HG03442 (cell line): ENCODE data around the gene CIP2A.

Source experiments
- ATAC-seq: cut with Tn5 transposase; IDR thresholded peaks from one replicate; pipeline ENCODE4 v1.9.1; 2021; ENCODE audit warnings: mild to moderate bottlenecking, moderate library complexity; ENCODE audit not compliant: unreplicated experiment

Gene CIP2A

DNA sequence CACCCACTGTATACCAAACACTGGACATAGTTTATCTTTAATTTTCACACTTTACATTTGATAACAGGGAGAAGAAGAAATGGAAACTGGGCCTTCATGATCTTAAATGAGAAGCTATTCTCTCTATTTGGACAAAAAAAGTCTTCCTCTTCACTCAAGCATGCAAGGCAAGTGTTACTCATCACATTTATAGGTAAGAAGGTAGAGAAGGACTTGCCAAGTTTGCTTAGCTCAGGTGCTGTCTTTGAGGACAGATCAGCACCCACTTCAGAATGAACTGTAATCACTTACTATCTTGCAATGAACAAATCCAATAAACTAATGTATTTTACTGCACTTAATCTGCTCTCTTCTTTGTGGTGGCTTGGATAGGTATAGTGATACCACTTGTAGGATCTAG, 77.7 kb downstream of the CIP2A start:
- ATAC-seq, result no peak

DNA sequence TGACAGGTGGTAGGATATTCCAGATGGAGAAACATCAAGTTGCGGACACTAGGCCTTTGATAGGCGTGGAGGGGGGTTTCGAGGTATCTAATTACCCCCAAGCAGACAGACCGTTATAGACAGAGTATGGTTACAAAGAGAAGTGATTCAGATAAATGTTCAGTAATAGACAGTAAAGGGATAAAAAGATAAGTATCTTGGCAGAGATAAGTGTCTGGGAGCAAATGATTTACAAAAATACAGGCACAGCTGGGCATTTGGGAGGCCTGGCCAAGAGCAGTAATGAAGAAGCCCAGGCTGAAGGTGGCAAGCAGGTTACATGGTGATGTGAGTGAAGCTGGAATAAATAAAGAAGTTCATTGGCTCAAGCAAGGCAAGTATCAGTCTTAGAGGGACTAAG, 78.2 kb downstream of the CIP2A start:
- ATAC-seq, result no peak

DNA sequence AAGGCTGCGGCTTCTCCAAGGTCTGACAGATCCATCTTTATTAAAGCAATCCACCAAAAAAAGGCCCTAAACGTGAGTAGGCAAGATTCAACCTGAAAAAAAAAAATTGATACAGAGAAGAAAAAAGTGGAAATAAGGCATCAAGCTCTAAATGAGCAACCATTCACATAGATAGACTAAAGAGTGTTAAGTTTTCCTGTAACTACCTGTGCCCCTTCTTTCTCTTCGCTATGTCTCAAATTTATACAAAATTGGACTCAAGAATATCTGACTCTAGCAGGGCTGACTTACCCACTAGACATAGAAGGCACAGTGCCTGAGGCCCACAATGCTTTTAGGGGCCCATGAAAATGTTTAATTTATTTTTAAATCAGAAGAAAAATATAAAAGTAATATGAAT, 78.7 kb downstream of the CIP2A start, which contains the start of gene MYH15:
MYH15 (minus strand) TSS at position 101 of the 400 bp plus-strand sequence; CDS start at position 35, 66 bp downstream.
- ATAC-seq, result no peak

DNA sequence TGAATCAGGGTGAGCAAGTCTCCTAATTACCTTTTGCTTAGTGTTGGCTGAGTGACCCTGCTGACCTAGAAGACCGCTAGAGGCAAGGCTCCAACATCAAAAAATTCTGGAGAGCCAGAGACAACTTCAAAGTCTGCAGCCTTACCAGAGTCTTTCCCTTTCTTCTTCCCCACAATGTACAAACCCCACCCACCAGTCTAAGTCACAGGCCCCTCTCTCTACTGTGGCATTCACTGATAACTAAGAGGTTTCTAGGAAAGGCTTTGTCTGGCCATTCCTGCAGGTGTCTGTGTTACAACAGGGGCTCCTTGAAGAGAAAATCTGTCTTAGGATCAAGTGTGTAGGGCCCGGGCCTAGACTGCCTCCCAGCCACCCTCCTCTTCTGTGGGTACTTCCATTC, 79.4 kb downstream of the CIP2A start:
- no peak for ATAC-seq

DNA sequence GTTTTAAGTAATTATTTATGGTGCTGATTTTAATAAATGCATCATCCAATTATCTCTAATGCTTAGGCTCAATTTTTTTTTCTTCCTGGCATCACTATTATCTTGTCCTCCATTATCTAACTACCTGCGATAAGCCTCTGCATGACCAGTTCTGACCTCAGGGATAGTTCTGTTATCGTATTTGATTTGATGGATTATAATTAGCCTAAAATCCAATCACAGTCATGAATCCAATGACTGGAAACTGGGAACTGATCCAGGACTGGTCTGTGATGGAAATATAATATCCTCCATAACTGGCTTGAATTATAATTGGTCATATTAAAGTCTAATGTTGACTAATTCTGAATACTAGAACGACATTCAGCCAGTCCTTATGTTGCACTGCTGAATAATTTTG, 80.0 kb downstream of the CIP2A start:
- no peak for ATAC-seq

DNA sequence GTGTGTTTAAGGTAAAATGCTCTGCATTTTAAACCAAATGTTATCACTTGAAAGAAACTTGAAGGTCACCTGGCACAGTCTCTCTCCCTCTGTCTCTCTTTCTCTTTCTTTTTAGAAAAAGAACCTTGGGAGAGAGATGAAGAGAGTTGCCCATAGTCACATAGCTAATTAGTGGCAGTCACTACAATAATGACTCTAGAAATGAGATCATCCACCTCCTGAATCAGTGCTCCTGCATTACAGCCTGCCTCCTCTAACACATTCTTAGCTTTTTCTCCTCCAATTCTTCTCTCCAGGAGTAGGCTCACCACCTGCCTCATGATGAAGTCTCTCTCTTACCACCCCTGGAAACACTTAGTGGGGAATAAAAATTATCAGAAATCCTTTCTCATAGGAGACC, 81.3 kb downstream of the CIP2A start:
- no peak for ATAC-seq

- no peak for ATAC-seq
Measured at GRCh38 chr3:108505811-108506210, 83.4 kb downstream of the CIP2A start.

DNA sequence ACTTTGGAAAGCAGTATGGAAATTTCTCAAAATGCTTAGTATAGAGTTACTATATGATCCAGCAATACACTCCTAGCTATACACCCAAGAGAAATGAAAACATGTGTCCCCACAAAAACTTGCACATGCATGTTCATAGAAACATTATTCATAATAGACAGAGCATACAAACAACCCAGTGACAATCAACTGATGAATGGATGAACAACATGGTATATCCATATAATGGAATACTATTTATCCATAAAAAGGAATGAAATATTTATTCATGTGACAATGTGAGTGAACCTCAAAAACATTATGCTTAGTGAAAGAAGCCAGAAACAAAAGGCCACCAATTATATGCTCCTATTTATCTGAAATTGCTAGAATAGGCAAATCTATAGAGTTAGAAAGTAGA, 85.5 kb downstream of the CIP2A start:
- no peak for ATAC-seq

DNA sequence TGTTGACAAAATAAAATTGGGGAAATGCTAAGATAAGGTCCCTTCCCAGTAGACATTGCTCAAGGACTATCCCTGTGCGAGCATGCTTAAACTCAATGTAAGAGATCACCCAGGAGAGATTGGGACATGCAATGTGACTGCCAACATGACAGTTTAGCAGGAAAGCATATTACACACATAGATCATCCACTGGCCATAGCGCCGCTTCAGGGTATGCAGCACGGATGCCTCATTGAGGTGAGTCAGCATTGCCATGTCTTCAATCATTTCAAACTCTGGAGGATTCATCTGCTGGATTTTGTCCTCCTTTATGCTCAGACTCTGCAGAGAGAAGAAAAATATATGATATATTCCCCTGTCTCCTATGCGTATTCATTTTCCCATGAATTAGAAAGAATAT, 87.7 kb downstream of the CIP2A start:
- no peak for ATAC-seq

GRCh38 chr3:108500728-108501127, 88.5 kb downstream of the CIP2A start:
- ATAC-seq, result no peak
